ENCODE results near the gene NUP85. TPM values are rescaled to one million over a fixed set of nuclear protein-coding genes. Genes with fewer than 3 reads are reported as not detected.
"Not testable (repeated sequence)": the region's sequence is repeated elsewhere in the genome, so short reads cannot be mapped to it uniquely, and the experiment has no call there.

Gene NUP85
- total RNA-seq, 2 experiments from 2014 or later: 129 to 219 TPM

DNA sequence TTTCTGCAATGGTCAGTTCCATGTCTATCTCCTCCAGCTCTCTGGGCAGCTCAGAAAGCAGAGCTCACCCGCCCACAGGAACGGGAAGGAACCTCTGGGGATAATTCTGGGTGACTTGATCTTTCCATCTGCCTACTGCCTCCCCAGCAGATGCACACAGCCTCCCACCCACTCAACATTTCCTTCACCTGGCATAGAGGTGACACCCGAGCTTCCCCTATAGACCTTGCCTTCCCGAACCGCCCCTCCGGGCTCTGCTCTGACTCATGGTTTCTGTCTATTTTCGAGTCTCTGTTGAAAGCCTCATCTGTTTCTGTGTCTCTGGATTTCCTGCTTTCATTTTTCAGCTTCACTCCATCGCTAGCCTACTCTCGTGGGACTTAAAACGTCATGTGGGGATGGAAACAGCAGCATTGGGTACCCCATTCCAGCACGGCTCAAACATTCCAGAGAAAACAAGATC lies 44.6 kb downstream of the NUP85 start:
- Histone ChIP-seq H3K79me2 (ENCODE audit: insufficient read depth, low read depth, low read length) (peaks cover 45% of the 10 kb centered on the region), H4K20me1 (ENCODE audit: insufficient read depth, low read length) (peaks cover 9% of the 10 kb centered on the region), H3K9me3 (ENCODE audit: low read length) (no peaks in the 10 kb centered on the region), H3K4me2 (ENCODE audit: low read length) (peak overlapping the region; percentile 46), H3K4me3 (ENCODE audit: low read depth, low read length, poor library complexity, severe bottlenecking) (peak overlapping the region; percentile 9), H3K27ac (ENCODE audit: low read depth, low read length, poor library complexity, severe bottlenecking) (peak overlapping the region; percentile 39), H2AFZ (ENCODE audit: low read length) (no peak overlapping the region), H3K4me1 (ENCODE audit: insufficient read depth, low read length, poor library complexity, severe bottlenecking) (peaks cover 50% of the 10 kb centered on the region), H3K9me2 (ENCODE audit: insufficient read depth, low read length) (no peaks in the 10 kb centered on the region), H3K36me3 (ENCODE audit: insufficient read depth, low read length) (peaks cover 34% of the 10 kb centered on the region)
- no TSS peak for BruUV-seq (replicated peaks)
- TF ChIP-seq EZH2phosphoT487 (IDR thresholded peaks at IDR 0.05; ENCODE audit: borderline replicate concordance, low read depth, low read length): no peak
- TF ChIP-seq, protein P1, sequence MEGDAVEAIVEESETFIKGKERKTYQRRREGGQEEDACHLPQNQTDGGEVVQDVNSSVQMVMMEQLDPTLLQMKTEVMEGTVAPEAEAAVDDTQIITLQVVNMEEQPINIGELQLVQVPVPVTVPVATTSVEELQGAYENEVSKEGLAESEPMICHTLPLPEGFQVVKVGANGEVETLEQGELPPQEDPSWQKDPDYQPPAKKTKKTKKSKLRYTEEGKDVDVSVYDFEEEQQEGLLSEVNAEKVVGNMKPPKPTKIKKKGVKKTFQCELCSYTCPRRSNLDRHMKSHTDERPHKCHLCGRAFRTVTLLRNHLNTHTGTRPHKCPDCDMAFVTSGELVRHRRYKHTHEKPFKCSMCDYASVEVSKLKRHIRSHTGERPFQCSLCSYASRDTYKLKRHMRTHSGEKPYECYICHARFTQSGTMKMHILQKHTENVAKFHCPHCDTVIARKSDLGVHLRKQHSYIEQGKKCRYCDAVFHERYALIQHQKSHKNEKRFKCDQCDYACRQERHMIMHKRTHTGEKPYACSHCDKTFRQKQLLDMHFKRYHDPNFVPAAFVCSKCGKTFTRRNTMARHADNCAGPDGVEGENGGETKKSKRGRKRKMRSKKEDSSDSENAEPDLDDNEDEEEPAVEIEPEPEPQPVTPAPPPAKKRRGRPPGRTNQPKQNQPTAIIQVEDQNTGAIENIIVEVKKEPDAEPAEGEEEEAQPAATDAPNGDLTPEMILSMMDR (conservative IDR thresholded peaks at IDR 0.05; ENCODE audit: low read length): no peak
- CTCF ChIA-PET (ENCODE audit: unreplicated experiment): interaction anchor here (0.5 to 2.3 kb wide), 5 partner anchors 10 to 152 kb away, joined by 3 to 8 read pairs (median 3); no protein-coding TSS in a partner anchor
- intact Hi-C loops (cut with micrococcal nuclease; ENCODE audit: unreplicated experiment): no loop called here
- peak; percentile 50 for DNase-seq (ENCODE audit: low spot score)
- POLR2A ChIA-PET: interaction anchor here (0.6 to 5.0 kb wide), 8 partner anchors 11 to 112 kb away, joined by 3 to 36 read pairs (median 4); partner anchors contain the start of genes GGA3, MIF4GD, MRPS7 and SLC25A19

DNA sequence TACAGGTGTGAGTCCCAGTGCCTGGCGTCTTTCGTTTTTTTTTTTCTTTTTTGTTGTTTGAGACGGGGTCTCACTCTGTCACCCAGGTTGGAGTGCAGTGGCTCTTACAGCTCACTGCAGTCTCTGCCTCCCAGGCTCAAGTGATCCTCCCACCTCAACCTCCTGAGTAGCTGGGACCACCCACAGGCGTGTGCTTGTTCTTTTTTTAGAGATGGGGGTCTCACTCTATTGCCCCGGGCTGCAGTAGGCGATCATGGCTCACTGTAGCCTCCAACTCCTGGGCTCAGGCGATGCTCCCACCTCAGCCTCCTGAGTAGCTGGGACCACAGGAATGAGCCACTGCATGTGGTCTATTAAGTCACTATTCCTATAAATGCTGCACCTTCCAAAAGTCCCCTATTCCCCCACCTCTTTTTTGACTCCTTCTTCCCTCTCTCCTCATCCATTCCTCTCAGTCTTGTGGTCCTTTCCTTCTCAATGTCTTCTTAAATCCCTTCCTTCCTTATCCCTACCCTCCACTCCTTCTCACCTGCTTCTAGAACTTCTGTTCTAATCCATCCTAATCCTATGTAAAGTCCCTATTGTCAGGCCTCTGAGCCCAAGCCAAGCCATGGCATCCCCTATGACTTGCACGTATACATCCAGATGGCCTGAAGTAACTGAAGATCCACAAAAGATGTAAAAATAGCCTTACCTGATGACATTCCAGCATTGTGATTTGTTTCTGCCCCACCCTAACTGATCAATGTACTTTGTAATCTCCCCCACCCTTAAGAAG lies 46.7 kb downstream of the NUP85 start:
- Histone ChIP-seq H3K27ac (ENCODE audit: low read depth, low read length, poor library complexity, severe bottlenecking) (peak overlapping the region; percentile 48), H3K9me3 (ENCODE audit: low read length) (no peaks in the 10 kb centered on the region), H3K4me2 (ENCODE audit: low read length) (peak overlapping the region; percentile 57), H4K20me1 (ENCODE audit: insufficient read depth, low read length) (peaks cover 9% of the 10 kb centered on the region), H3K79me2 (ENCODE audit: insufficient read depth, low read depth, low read length) (peaks cover 41% of the 10 kb centered on the region), H3K4me3 (ENCODE audit: low read depth, low read length, poor library complexity, severe bottlenecking) (no peak overlapping the region), H3K9me2 (ENCODE audit: insufficient read depth, low read length) (no peaks in the 10 kb centered on the region), H3K4me1 (ENCODE audit: insufficient read depth, low read length, poor library complexity, severe bottlenecking) (peaks cover 34% of the 10 kb centered on the region), H3K36me3 (ENCODE audit: insufficient read depth, low read length) (peaks cover 14% of the 10 kb centered on the region), H2AFZ (ENCODE audit: low read length) (no peak overlapping the region)
- TF ChIP-seq EZH2phosphoT487 (IDR thresholded peaks at IDR 0.05; ENCODE audit: borderline replicate concordance, low read depth, low read length): no peak
- TF ChIP-seq, protein P1 (conservative IDR thresholded peaks at IDR 0.05; ENCODE audit: low read length): no peak
- intact Hi-C loops (cut with micrococcal nuclease; ENCODE audit: unreplicated experiment): no loop called here
- POLR2A ChIA-PET: interaction anchor here (0.9 to 5.0 kb wide), 4 partner anchors 9 to 202 kb away, joined by 3 to 36 read pairs (median 7); partner anchors contain the start of genes GGA3, MIF4GD and MRPS7
- BruUV-seq (replicated peaks): no TSS peak
- CTCF ChIA-PET (ENCODE audit: unreplicated experiment): no interaction called here
- DNase-seq (ENCODE audit: low spot score): no peak

DNA sequence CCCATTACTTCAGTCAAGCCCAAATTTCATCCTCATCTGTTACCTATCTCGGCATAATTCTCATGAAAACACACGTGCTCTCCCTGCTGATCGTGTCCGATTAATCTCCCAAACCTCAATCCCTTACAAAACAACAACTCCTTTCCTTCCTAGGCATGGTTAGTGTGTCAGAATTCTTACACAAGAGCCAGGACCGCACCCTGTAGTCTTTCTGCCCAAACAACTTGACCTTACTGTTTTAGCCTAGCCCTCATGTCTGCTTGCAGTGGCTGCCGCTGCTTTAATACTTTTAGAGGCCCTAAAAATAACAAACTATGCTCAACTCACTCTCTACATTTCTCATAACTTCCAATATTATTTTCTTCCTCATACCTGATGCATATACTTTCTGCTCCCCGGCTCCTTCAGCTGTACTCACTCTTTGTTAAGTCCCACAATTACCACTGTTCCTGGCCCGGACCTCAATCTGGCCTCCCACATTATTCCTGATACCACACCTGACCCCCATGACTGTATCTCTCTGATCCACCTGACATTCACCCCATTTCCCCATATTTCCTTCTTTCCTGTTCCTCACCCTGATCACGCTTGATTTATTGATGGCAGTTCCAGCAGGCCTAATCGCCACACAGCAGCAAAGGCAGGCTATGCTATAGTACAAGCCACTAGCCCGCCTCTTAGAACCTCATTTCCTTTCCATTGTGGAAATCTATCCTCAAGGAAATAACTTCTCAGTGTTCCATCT lies 50.6 kb downstream of the NUP85 start:
- H3K9me3 ChIP-seq (ENCODE audit: low read length); BruUV-seq (replicated peaks); H3K27ac ChIP-seq (ENCODE audit: low read depth, low read length, poor library complexity, severe bottlenecking); intact Hi-C loops (cut with micrococcal nuclease; ENCODE audit: unreplicated experiment); H2AFZ ChIP-seq (ENCODE audit: low read length); H3K4me2 ChIP-seq (ENCODE audit: low read length); H3K4me3 ChIP-seq (ENCODE audit: low read depth, low read length, poor library complexity, severe bottlenecking); POLR2A ChIA-PET; DNase-seq (ENCODE audit: low spot score); CTCF ChIA-PET (ENCODE audit: unreplicated experiment); H3K36me3 ChIP-seq (ENCODE audit: insufficient read depth, low read length); H3K9me2 ChIP-seq (ENCODE audit: insufficient read depth, low read length): not testable (repeated sequence)
- peaks cover 26% of the 10 kb centered on the region; the same call in 1 of the 2 replicates for H4K20me1 ChIP-seq (ENCODE audit: insufficient read depth, low read length)
- peaks cover 29% of the 10 kb centered on the region for H3K4me1 ChIP-seq (ENCODE audit: insufficient read depth, low read length, poor library complexity, severe bottlenecking)
- peaks cover 44% of the 10 kb centered on the region for H3K79me2 ChIP-seq (ENCODE audit: insufficient read depth, low read depth, low read length)

DNA sequence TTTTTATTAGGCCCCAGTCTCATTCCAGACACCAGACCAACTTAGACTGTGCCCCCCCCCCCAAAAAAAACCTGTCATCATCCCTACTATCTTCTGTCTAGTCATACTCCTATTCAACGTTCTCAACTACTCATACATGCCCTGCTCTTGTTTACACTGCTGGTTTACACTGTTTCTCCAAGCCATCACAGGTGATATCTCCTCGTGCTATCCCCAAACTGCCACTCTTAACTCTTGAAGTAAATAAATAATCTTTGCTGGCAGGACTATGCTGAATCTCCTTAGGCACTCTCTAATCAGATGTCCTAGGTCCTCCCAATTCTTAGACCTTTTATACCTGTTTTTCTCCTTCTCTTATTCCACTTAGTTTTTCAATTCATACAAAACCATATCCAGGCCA lies 51.7 kb downstream of the NUP85 start:
- BruUV-seq (replicated peaks); H3K4me2 ChIP-seq (ENCODE audit: low read length); H3K9me3 ChIP-seq (ENCODE audit: low read length); intact Hi-C loops (cut with micrococcal nuclease; ENCODE audit: unreplicated experiment); H2AFZ ChIP-seq (ENCODE audit: low read length); H3K36me3 ChIP-seq (ENCODE audit: insufficient read depth, low read length); H3K4me3 ChIP-seq (ENCODE audit: low read depth, low read length, poor library complexity, severe bottlenecking); H3K9me2 ChIP-seq (ENCODE audit: insufficient read depth, low read length); POLR2A ChIA-PET; CTCF ChIA-PET (ENCODE audit: unreplicated experiment); H3K27ac ChIP-seq (ENCODE audit: low read depth, low read length, poor library complexity, severe bottlenecking); DNase-seq (ENCODE audit: low spot score): not testable (repeated sequence)
- Histone ChIP-seq H3K79me2 (ENCODE audit: insufficient read depth, low read depth, low read length) (peaks cover 39% of the 10 kb centered on the region), H3K4me1 (ENCODE audit: insufficient read depth, low read length, poor library complexity, severe bottlenecking) (peaks cover 18% of the 10 kb centered on the region), H4K20me1 (ENCODE audit: insufficient read depth, low read length) (peaks cover 20% of the 10 kb centered on the region; the same call in 1 of the 2 replicates)
